Neuronal stem cell (in vitro differentiated cells): ENCODE measurements around the gene CDIP1.

Experiments used
- DNase-seq: peaks from one replicate; pipeline ENCODE4 v3.0.0-alpha.2; 2013; ENCODE audit warnings: low spot score
- H2AFZ ChIP-seq: one replicate; pipeline ENCODE4 v1.6.1; 2013; ENCODE audit warnings: mild to moderate bottlenecking, low read length, inconsistent platforms
- H2AK5ac ChIP-seq: 2 replicates; pipeline ENCODE4 v1.6.1; 2013; ENCODE audit warnings: low read depth, mild to moderate bottlenecking, inconsistent platforms, low read length, moderate library complexity, mixed read lengths
- H2BK120ac ChIP-seq: 2 replicates; pipeline ENCODE4 v1.6.1; 2013; ENCODE audit warnings: low read depth, mild to moderate bottlenecking, inconsistent platforms, low read length, moderate library complexity, mixed read lengths
- H2BK12ac ChIP-seq: one replicate; pipeline ENCODE4 v1.6.1; 2013; ENCODE audit warnings: low read length, inconsistent platforms
- H2BK15ac ChIP-seq: 2 replicates; pipeline ENCODE4 v1.6.1; 2013; ENCODE audit warnings: mild to moderate bottlenecking, low read length, inconsistent platforms, mixed read lengths
- H2BK5ac ChIP-seq: one replicate; pipeline ENCODE4 v1.6.1; 2013; ENCODE audit warnings: inconsistent platforms, mild to moderate bottlenecking, low read length, moderate library complexity
- H3K14ac ChIP-seq: one replicate; pipeline ENCODE4 v1.6.1; 2013; ENCODE audit warnings: low read length, inconsistent platforms
- H3K18ac ChIP-seq: 2 replicates; pipeline ENCODE4 v1.6.1; 2013; ENCODE audit warnings: low read length, inconsistent platforms
- H3K23ac ChIP-seq: 2 replicates; pipeline ENCODE4 v1.6.1; 2013; ENCODE audit warnings: low read depth, mild to moderate bottlenecking, mixed read lengths, low read length, inconsistent platforms; ENCODE audit not compliant: poor library complexity
- H3K27ac ChIP-seq: replicated peaks from 3 replicates; pipeline ENCODE4 v1.5.1; 2013; ENCODE audit warnings: low read length, inconsistent platforms
- H3K27me3 ChIP-seq, 3 experiments: 2 replicates each; pipeline ENCODE4 v1.6.1; 2013; ENCODE audit warnings: low read length in 3 of 3, mild to moderate bottlenecking in 2 of 3, inconsistent platforms in 1 of 3, low read depth in 1 of 3, mixed read lengths in 1 of 3, moderate library complexity in 1 of 3; ENCODE audit not compliant: control insufficient read depth in 3 of 3, insufficient read depth in 3 of 3
- H3K36me3 ChIP-seq, 2 donors: replicated peaks in 1 of 2; 2 replicates each; pipeline ENCODE4 v1.6.1; 2013; ENCODE audit warnings: low read length in 2 of 2; ENCODE audit not compliant: control insufficient read depth in 2 of 2, insufficient read depth in 2 of 2
- H3K4ac ChIP-seq: 2 replicates; pipeline ENCODE4 v1.6.1; 2013; ENCODE audit warnings: inconsistent platforms, mild to moderate bottlenecking, low read length, moderate library complexity
- H3K4me1 ChIP-seq, 2 donors: 1 replicate in 1 of 2; 2 replicates in 1 of 2; pipeline ENCODE4 v1.6.1; 2013; ENCODE audit warnings: low read length in 2 of 2, low read depth in 1 of 2; ENCODE audit not compliant: control insufficient read depth in 2 of 2, insufficient read depth in 1 of 2
- H3K4me2 ChIP-seq: one replicate; pipeline ENCODE4 v1.6.1; 2013; ENCODE audit warnings: mild to moderate bottlenecking, low read length, inconsistent platforms; ENCODE audit not compliant: insufficient read depth, poor library complexity, severe bottlenecking
- H3K4me3 ChIP-seq, 2 donors: 2 replicates each; pipeline ENCODE4 v1.5.1; 2013; ENCODE audit warnings: low read length in 2 of 2, mild to moderate bottlenecking in 2 of 2, inconsistent platforms in 1 of 2, moderate library complexity in 1 of 2
- H3K79me1 ChIP-seq: one replicate; pipeline ENCODE4 v1.6.1; 2013; ENCODE audit warnings: low read depth, mild to moderate bottlenecking, inconsistent platforms, low read length, moderate library complexity
- H3K9ac ChIP-seq: one replicate; pipeline ENCODE4 v1.6.1; 2013; ENCODE audit warnings: mild to moderate bottlenecking, low read depth, low read length, inconsistent platforms; ENCODE audit not compliant: poor library complexity
- H3K9me3 ChIP-seq, 2 donors: replicated peaks in 1 of 2; 2 replicates each; pipeline versions ENCODE3 to v1.6.1; 2013; ENCODE audit warnings: low read length in 2 of 2, mild to moderate bottlenecking in 2 of 2, inconsistent platforms in 1 of 2, low read depth in 1 of 2, mixed read lengths in 1 of 2, moderate library complexity in 1 of 2; ENCODE audit not compliant: control insufficient read depth in 2 of 2, insufficient read depth in 1 of 2
- H4K8ac ChIP-seq: one replicate; pipeline ENCODE4 v1.6.1; 2013; ENCODE audit warnings: low read depth, mild to moderate bottlenecking, inconsistent platforms, low read length, moderate library complexity
- H4K91ac ChIP-seq: one replicate; pipeline ENCODE4 v1.6.1; 2013; ENCODE audit warnings: low read length, low read depth, mild to moderate bottlenecking, inconsistent platforms; ENCODE audit not compliant: poor library complexity
- WGBS, 2 donors: extraction: QIAGEN DNeasy Blood & Tissue Kit; methylation state at CpG; one replicate each; pipeline ENCODE4 v1.1.7; 2013; ENCODE audit warnings: missing lambda C conversion rate in 2 of 2, mixed read lengths in 1 of 2; ENCODE audit not compliant: insufficient read length in 2 of 2, insufficient replicate concordance in 1 of 2; ENCODE audit errors: extremely low coverage in 2 of 2; 5-methylcytosine and 5-hydroxymethylcytosine counted together

The CDIP1 gene

DNA sequence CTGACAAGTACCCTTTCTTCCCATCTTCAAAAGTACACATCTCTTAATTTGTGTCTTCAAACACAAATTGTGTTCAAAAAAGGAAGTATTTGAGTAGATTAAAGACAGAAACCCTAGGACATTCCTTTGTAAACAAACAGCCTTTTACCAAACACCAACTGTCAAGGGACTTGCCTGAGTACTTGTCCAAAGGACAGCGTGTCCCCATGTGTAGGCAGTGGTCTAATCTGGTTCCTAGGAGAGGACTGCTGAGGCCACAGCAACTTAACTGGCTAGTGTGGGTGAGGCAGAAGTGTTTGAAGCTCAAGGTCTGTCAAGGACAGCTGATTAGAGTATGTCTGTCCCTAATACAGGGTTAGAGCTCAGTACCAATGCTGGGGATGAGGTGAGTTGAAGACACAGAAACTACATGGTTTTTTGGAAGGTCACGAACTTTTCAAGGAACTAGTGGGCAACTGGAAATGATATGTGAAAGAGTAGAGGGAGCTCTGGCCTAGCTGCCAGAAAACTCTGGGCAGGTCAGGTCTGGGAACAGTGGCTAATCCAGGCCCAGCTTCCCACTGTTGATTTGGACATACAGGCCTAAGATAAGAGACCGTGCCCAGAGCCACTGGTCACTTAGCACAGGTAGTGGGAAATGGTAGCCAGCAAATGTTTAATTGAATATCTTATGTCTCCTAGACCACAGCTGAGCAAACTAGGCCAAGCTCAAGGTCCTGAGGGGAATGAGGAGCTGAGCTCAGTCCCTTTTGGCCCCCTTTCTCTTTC lies 52.3 kb downstream of the CDIP1 start:
- Histone ChIP-seq H4K8ac (no peak overlapping the region), H2BK120ac (no peak overlapping the region), H3K4me3 (no peak overlapping the region), H3K79me1 (no peaks in the 10 kb centered on the region), H3K4ac (no peak overlapping the region), H3K27ac (no peak overlapping the region), H2BK12ac (no peak overlapping the region), H3K36me3 (peaks cover 0 to 13% of the 10 kb centered on the region in 2 donors), H2AFZ (no peak overlapping the region), H4K91ac (no peak overlapping the region), H3K4me2 (no peak overlapping the region), H3K4me1 (no peaks in the 10 kb centered on the region), H3K14ac (no peak overlapping the region), H3K9ac (no peak overlapping the region), H3K18ac (no peak overlapping the region), H2BK15ac (no peak overlapping the region), H2AK5ac (no peak overlapping the region), H3K9me3 (no peaks in the 10 kb centered on the region), H3K27me3 (no peaks in the 10 kb centered on the region), H3K23ac (no peak overlapping the region), H2BK5ac (no peak overlapping the region)
- WGBS, 2 donors, result no CpG with 5 or more reads among the region's 3 CpGs
- DNase-seq, result no peak

DNA sequence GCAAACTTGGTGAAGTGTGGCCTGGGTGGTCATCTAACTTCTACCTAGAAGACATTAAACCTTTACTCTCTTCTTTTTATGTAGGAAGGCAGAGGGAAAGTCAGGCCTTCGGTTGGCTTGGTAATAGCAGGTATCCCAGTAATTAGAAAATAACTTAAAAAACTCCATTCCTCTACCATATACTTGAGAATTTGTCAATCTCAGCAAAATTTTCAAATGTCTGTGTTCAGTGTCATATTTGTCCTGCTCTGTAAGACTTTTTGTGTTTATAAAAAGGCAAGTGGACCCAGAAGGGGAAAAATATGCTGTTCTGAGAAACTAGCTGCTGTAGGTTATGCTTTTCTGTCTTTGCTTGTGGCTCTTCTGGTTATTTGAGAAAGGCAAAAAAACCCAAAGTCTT lies 56.6 kb downstream of the CDIP1 start:
- Histone ChIP-seq H4K91ac (no peak overlapping the region), H3K18ac (no peak overlapping the region), H3K9ac (no peak overlapping the region), H3K4ac (no peak overlapping the region), H2BK5ac (no peak overlapping the region), H2BK15ac (no peak overlapping the region), H3K14ac (no peak overlapping the region), H2AFZ (no peak overlapping the region), H3K79me1 (no peaks in the 10 kb centered on the region), H3K9me3 (no peaks in the 10 kb centered on the region), H3K4me1 (peaks cover under 1 to 2% of the 10 kb centered on the region in 2 donors), H3K36me3 (peaks cover 0 to 13% of the 10 kb centered on the region in 2 donors), H2AK5ac (no peak overlapping the region), H2BK120ac (no peak overlapping the region), H3K4me3 (no peak overlapping the region), H4K8ac (no peak overlapping the region), H3K27me3 (no peaks in the 10 kb centered on the region), H3K23ac (no peak overlapping the region), H3K27ac (no peak overlapping the region), H2BK12ac (no peak overlapping the region), H3K4me2 (no peak overlapping the region)
- WGBS, 2 donors, result no CpG with 5 or more reads among the region's 1 CpG
- no peak for DNase-seq

DNA sequence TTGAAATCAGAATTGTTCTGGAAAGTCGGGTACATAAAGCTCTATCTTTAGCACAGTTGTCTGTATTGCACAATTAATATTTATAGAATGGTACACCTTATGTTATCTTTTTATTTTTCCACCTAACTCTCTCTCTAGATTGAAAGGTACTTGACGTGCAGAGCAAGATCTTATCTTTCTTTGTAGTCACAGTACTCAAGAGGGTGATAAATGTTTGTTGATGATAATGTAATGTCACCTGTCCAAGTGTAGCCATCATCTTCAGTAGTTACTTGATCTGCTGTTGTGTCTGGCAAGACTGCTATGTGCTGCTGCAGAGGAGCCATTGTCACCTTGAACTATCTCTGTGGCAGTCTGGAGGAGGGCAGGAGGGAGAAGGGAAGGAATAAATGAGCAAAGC lies 57.0 kb downstream of the CDIP1 start:
- Histone ChIP-seq H3K23ac (no peak overlapping the region), H3K27ac (no peak overlapping the region), H2BK12ac (no peak overlapping the region), H2BK5ac (no peak overlapping the region), H4K91ac (no peak overlapping the region), H3K9ac (no peak overlapping the region), H4K8ac (no peak overlapping the region), H3K36me3 (peaks cover 0 to 13% of the 10 kb centered on the region in 2 donors), H3K14ac (no peak overlapping the region), H3K4me2 (no peak overlapping the region), H3K4me3 (no peak overlapping the region), H3K9me3 (no peaks in the 10 kb centered on the region), H3K4me1 (peaks cover 3 to 4% of the 10 kb centered on the region in 2 donors), H3K79me1 (no peaks in the 10 kb centered on the region), H2BK120ac (no peak overlapping the region), H2AK5ac (no peak overlapping the region), H3K18ac (no peak overlapping the region), H3K27me3 (peaks cover 0 to 2% (median 0%) of the 10 kb centered on the region in 3 experiments), H3K4ac (no peak overlapping the region), H2AFZ (no peak overlapping the region), H2BK15ac (no peak overlapping the region)
- WGBS, 2 donors, result no CpG with 5 or more reads among the region's 2 CpGs
- DNase-seq, result no peak

DNA sequence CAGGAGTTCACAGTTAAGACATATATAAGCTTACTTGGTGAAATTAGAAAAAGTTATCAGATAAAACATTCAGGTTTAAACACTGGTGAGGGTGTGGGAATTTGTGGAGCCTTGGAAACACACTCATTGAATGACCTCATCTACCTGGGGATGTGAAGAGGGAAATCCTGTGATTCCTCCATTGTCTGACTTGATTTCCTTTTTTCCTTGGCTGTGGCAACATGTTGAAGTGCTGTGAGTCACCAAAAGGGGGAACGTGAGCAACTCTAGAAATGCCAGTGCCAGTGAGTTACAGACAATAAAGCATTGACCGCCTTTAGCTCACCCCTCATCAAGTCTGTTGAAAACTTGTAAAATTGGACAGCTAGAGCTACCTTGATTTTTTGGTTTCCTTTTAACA lies 60.6 kb downstream of the CDIP1 start:
- no peak overlapping the region for H2AFZ ChIP-seq
- no peak overlapping the region for H2BK5ac ChIP-seq
- H3K14ac ChIP-seq, result no peak overlapping the region
- H3K27me3 ChIP-seq, result peaks cover 0 to 5% (median 0%) of the 10 kb centered on the region in 3 experiments
- H3K18ac ChIP-seq, result no peak overlapping the region
- H4K91ac ChIP-seq, result no peak overlapping the region
- no peak overlapping the region for H3K27ac ChIP-seq
- no peak overlapping the region for H4K8ac ChIP-seq
- H3K23ac ChIP-seq, result no peak overlapping the region
- no CpG with 5 or more reads among the region's 2 CpGs for WGBS, 2 donors
- H3K9me3 ChIP-seq, result peaks cover 4 to 9% of the 10 kb centered on the region in 2 donors
- no peak overlapping the region for H2BK120ac ChIP-seq
- no peak overlapping the region for H3K4me3 ChIP-seq
- no peaks in the 10 kb centered on the region for H3K36me3 ChIP-seq
- H2BK12ac ChIP-seq, result no peak overlapping the region
- H2BK15ac ChIP-seq, result no peak overlapping the region
- H3K4me1 ChIP-seq, result peaks cover 3 to 7% of the 10 kb centered on the region in 2 donors
- H3K4ac ChIP-seq, result no peak overlapping the region
- no peak overlapping the region for H3K9ac ChIP-seq
- peaks cover 5% of the 10 kb centered on the region for H3K79me1 ChIP-seq
- H3K4me2 ChIP-seq, result no peak overlapping the region
- no peak for DNase-seq
- no peak overlapping the region for H2AK5ac ChIP-seq
